Spinal cord (tissue), 10 donors: ENCODE data around the gene VWC2. TPM values are rescaled to one million over a fixed set of nuclear protein-coding genes. Genes with fewer than 3 reads are reported as not detected.

Source experiments
- DNase-seq, 6 donors: peaks; one replicate each; pipeline versions ENCODE4 v3.0.0 to v3.0.0-alpha.2; 2013 to 2015; ENCODE audit warnings: low spot score in 6 of 6, low read depth in 4 of 6
- H3K27ac ChIP-seq: one replicate; pipeline ENCODE4 v1.5.1; 2013; ENCODE audit warnings: low read depth, low read length, control low read depth
- H3K27me3 ChIP-seq: one replicate; pipeline ENCODE4 v1.6.1; 2013; ENCODE audit warnings: low read length; ENCODE audit not compliant: control insufficient read depth, insufficient read depth
- H3K36me3 ChIP-seq: one replicate; pipeline ENCODE4 v1.6.1; 2013; ENCODE audit warnings: low read length; ENCODE audit not compliant: control insufficient read depth, insufficient read depth
- H3K4me1 ChIP-seq: one replicate; pipeline ENCODE4 v1.6.1; 2013; ENCODE audit warnings: low read length; ENCODE audit not compliant: control insufficient read depth, insufficient read depth
- H3K4me3 ChIP-seq: one replicate; pipeline ENCODE4 v1.5.1; 2013; ENCODE audit warnings: low read depth, low read length, control low read depth
- H3K9me3 ChIP-seq: one replicate; pipeline ENCODE4 v1.6.1; 2013; ENCODE audit warnings: low read length; ENCODE audit not compliant: control insufficient read depth, insufficient read depth
- WGBS: methylation state at CpG from one replicate; pipeline ENCODE4 v1.1.5; 2013; ENCODE audit warnings: missing lambda C conversion rate; ENCODE audit not compliant: insufficient coverage; 5-methylcytosine and 5-hydroxymethylcytosine counted together
- polyA plus RNA-seq, 2 donors: library from polyadenylated mRNA; unstranded; fragments of 120-200 nt; gene quantifications; one replicate each; pipeline ENCODE4 v1.2.1, GENCODE V29; 2013; ENCODE audit not compliant: insufficient read length in 2 of 2
- total RNA-seq, 2 donors: library from RNA; depleted of rRNA in 1 of 2; stranded (reverse); fragments of 120-200 nt in 1 of 2; fragments of >200 nt in 1 of 2; gene quantifications; one replicate each; pipeline versions ENCODE4 v1.2.3 to v1.2.4, GENCODE V29; 2013 to 2014
- donor health status: healthy.

Gene VWC2
- total and polyA plus RNA-seq, 4 donors: 2.4 to 12.1 (median 7.9) TPM

DNA sequence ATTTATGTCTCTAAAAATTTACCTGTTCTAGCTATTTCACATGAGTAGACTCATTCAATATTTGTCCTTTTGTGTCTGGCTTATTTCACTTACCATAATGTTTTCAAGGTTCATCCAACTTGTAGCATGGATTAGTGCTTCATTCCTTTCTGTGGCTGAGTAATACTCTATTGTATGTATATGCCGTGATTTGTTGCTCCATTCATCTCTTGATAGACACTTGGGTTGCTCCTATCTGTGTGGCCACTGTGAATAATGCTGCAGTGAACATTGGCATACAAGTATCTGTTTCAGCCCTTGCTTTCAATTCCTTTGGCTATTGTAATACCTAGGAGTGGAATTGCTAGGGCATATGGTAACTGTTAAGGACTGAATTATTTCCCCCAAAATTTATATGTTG lies 86.9 kb downstream of the VWC2 start:
- WGBS: no CpG with 5 or more reads among the region's 1 CpG
- no peak overlapping the region for H3K27ac ChIP-seq
- H3K9me3 ChIP-seq: no peaks in the 10 kb centered on the region
- peaks cover 2% of the 10 kb centered on the region for H3K4me1 ChIP-seq
- no peaks in the 10 kb centered on the region for H3K27me3 ChIP-seq
- no peaks in the 10 kb centered on the region for H3K36me3 ChIP-seq
- no peak overlapping the region for H3K4me3 ChIP-seq
- no peak for DNase-seq

DNA sequence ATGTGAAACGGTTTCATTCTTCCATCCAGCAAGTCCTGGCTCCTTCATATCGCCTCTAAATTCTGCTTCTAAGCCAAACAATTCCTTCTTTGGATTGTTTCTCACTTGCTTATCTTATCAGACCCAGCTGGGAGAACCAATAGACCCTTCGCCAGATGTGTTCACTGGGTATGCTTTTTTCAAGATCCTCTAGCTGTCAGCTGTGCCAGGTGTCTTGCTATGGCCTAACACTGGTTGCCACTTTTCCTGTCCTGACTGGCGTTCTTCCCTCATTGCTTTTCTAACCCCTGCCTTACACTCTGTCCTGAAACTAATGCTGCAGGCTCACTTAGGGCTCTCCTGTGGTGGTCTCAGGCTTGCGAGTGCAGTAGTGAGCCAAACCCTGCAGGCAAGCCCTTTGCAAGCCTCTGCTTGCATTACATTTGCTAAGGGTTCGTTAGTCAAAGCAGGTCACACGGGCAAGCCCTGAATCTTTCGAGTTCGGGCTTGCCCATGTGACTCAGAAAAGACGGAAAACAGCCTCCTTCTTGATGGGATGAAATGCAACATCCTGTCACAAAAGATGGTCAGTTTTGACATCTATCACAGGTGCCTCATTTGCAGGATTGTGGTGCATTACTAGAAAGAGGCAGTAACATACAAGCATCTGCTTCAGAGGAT lies 92.8 kb downstream of the VWC2 start:
- no peaks in the 10 kb centered on the region for H3K27me3 ChIP-seq
- no peak overlapping the region for H3K4me3 ChIP-seq
- no peaks in the 10 kb centered on the region for H3K36me3 ChIP-seq
- H3K9me3 ChIP-seq: no peaks in the 10 kb centered on the region
- peaks cover 5% of the 10 kb centered on the region for H3K4me1 ChIP-seq
- H3K27ac ChIP-seq: no peak overlapping the region
- DNase-seq: no peak
- WGBS: 86% methylated on average over 8 of the region's 10 CpGs

DNA sequence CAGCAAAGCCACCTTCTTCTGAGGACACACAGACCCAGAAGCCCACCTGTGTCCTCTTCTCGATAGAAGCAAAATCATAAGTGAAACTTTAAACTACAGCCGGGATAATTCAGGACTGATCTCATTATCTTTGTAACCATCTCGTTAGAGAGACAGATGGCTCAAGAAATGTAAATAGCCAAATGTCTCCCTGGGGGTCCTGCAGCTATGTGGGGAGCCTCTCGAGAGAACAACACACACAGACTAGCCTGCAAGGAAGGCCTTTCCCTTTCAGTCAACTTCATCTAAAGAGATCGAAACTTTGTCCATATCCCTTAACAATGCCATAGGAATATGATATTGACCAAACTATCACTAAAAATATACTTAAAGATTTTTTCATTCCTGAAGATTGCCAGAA lies 93.5 kb downstream of the VWC2 start:
- Histone ChIP-seq H3K9me3 (no peaks in the 10 kb centered on the region), H3K36me3 (no peaks in the 10 kb centered on the region), H3K4me3 (no peak overlapping the region), H3K27me3 (no peaks in the 10 kb centered on the region), H3K27ac (no peak overlapping the region), H3K4me1 (peaks cover 5% of the 10 kb centered on the region)
- WGBS: 45% methylated on average over 3 of the region's 5 CpGs
- DNase-seq: peak in 2 of 6 donors; percentile 31 to 39

DNA sequence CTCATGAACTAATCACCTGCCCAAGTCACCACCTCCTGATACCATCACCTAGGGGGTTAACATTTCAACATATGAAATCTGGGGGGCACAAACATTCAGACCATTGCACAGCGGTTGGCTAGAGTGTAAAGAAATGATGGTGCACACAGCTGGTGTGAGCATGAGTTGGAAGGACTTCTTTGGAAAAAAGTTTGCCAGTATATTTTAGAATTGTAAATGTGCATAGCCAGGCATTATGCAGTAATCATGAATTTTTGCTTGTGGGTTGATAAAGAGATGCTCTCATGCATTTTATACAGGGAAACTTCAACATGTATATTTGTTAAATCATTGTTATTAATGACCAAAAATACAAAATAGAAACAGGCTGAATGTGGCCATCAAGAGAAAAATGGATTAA lies 100.0 kb downstream of the VWC2 start:
- Histone ChIP-seq H3K27ac (no peak overlapping the region), H3K36me3 (no peaks in the 10 kb centered on the region), H3K9me3 (no peaks in the 10 kb centered on the region), H3K4me3 (no peak overlapping the region), H3K4me1 (no peaks in the 10 kb centered on the region), H3K27me3 (no peaks in the 10 kb centered on the region)
- no peak for DNase-seq
- WGBS: 100% methylated on average over 1 of the region's 1 CpG

DNA sequence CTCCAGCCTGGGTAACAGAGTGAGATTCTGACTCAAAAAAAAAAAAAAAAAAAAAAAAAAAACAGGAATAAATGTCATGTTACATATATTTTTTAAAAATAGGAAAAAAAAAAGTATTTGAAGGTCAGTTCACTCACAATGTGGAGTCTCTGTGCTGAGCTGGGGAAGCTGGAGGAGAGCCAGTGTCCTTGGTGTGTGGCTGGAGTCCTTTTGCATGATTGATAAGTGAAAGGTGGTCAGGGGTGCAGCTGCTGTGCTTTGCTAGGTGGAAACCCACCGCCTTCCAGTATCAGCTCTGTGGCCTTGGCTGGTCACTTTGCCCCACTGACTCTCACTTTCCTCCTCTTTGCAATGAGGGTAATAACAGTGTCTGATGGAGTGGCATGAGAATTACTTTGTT lies 101.9 kb downstream of the VWC2 start:
- WGBS: no CpG with 5 or more reads among the region's 1 CpG
- Histone ChIP-seq H3K27me3 (no peaks in the 10 kb centered on the region), H3K27ac (no peak overlapping the region), H3K4me1 (no peaks in the 10 kb centered on the region), H3K9me3 (no peaks in the 10 kb centered on the region), H3K36me3 (no peaks in the 10 kb centered on the region), H3K4me3 (no peak overlapping the region)
- no peak for DNase-seq

DNA sequence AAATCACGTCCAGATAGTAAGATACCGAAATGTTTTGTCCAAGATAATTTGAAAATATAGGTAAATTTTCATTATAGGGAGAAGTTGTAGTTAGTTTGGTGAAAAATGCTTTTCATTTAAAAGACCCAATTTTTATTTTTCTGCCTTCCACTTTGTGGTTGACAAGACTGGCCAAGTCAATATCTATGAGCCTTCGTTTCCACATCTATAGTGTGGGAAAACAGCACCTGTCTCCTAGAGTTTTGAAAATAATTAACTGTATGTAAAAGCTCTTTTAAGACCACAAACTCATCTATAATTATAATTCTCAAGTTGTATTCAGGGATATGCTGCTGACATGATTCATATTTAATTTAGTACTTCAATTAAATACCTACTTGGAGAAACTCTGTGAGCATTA lies 102.8 kb downstream of the VWC2 start:
- H3K9me3 ChIP-seq: no peaks in the 10 kb centered on the region
- no peak for DNase-seq
- H3K4me1 ChIP-seq: no peaks in the 10 kb centered on the region
- H3K36me3 ChIP-seq: no peaks in the 10 kb centered on the region
- H3K27ac ChIP-seq: no peak overlapping the region
- 100% methylated on average over 1 of the region's 3 CpGs for WGBS
- H3K27me3 ChIP-seq: no peaks in the 10 kb centered on the region
- no peak overlapping the region for H3K4me3 ChIP-seq

DNA sequence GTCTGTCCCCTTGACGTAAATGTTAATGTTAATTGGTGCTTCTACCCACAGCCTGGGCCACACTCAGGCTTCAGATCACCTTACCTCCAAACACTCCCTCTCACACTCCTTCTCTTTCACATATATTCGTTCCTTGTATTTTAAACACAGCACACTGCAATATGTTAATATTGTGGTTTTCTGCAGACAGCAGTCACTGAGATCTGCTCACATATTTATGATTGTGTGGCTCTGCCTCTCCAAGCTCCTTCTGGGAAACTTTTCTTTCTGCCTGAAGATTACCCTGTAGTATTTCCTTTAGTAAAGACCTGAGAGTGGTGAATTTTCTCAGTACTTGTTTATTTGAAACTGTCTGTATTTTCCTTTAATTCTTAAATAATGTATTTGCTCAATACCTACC lies 104.7 kb downstream of the VWC2 start:
- H3K4me3 ChIP-seq: no peak overlapping the region
- WGBS: no CpG with 5 or more reads among the region's 2 CpGs
- no peaks in the 10 kb centered on the region for H3K36me3 ChIP-seq
- H3K27me3 ChIP-seq: no peaks in the 10 kb centered on the region
- H3K4me1 ChIP-seq: no peaks in the 10 kb centered on the region
- H3K9me3 ChIP-seq: no peaks in the 10 kb centered on the region
- no peak for DNase-seq
- H3K27ac ChIP-seq: no peak overlapping the region

DNA sequence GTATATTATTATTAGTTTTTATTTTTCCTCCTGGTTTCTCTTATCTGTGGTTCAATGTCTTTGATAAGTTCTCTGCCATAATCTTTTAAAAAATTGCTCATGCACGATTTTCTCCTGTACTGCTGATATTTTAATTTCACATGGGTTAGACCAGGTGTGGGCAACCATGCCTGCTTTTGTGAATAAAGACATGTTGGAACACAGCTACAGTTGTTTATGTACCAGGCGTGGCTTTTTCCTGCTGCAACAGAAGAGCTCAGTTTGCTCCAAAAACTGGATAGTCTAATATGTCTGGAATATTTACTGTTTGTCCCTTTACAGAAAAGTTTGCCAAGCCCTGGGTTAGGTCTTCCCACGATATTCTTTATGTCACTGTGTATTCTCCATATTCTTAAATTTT lies 105.2 kb downstream of the VWC2 start:
- Histone ChIP-seq H3K36me3 (no peaks in the 10 kb centered on the region), H3K4me1 (no peaks in the 10 kb centered on the region), H3K4me3 (no peak overlapping the region), H3K27ac (no peak overlapping the region), H3K9me3 (no peaks in the 10 kb centered on the region), H3K27me3 (no peaks in the 10 kb centered on the region)
- WGBS: 64% methylated on average over 2 of the region's 3 CpGs
- no peak for DNase-seq

DNA sequence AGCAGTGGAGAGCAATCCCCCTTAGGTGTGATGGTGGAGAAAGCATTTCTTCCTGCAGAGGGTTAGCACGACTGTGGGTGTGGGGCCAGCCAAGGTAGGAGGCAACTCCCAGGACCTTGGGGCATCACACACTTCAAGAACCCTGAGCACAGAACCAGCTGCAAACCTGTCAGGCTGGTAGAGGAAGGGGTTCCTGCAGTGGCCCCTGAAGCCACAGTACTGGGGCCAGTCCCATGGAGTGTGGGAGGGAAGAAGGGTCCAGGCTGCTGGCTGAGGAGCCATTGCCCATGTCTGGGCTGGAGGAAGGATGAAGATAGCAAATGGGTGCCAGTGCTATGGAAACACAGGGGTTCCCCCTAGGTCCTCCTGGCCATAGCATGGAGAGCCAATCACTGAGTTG lies 110.5 kb downstream of the VWC2 start:
- no peaks in the 10 kb centered on the region for H3K4me1 ChIP-seq
- H3K36me3 ChIP-seq: no peaks in the 10 kb centered on the region
- no peak for DNase-seq
- H3K27ac ChIP-seq: no peak overlapping the region
- H3K9me3 ChIP-seq: no peaks in the 10 kb centered on the region
- H3K4me3 ChIP-seq: no peak overlapping the region
- no peaks in the 10 kb centered on the region for H3K27me3 ChIP-seq
- no CpG with 5 or more reads among the region's 1 CpG for WGBS

DNA sequence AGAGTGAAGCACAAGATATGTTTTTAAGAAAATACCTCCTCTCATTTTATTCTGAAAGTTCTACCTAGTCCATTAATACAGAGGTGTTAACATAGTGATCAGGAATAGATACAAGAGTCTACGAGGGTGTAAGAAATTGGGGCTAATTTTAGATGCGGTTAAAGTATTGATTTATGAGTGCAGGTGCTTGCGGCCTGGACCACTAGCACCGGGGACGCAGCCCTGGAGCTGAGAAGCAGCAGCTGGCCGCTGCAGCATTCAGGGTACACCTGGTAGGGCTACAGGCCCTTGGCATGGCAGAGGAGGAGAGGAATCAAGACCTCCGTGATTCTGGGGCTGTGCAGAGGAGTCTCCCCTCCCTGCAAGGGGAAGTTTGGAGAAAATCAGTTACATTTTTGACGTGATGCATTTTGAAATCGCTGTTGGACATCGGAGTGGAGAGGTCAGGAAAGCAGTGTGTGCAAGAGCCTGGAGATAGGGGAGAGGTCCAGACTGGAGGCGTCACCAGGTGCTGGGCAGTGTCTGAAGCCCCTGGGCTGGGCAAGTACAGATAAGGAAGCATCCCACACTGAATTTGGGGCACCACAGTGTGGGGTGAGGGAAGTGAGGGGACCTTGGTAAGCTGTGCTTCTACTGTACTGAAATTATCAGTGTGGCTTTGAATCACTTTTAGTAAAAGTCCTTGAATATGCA lies 112.3 kb downstream of the VWC2 start:
- no peak overlapping the region for H3K4me3 ChIP-seq
- WGBS: 86% methylated on average over 10 of the region's 11 CpGs
- no peaks in the 10 kb centered on the region for H3K4me1 ChIP-seq
- no peaks in the 10 kb centered on the region for H3K36me3 ChIP-seq
- no peaks in the 10 kb centered on the region for H3K9me3 ChIP-seq
- no peak for DNase-seq
- no peaks in the 10 kb centered on the region for H3K27me3 ChIP-seq
- no peak overlapping the region for H3K27ac ChIP-seq
